ENCODE results near the gene CLEC2L. TPM values are rescaled to one million over a fixed set of nuclear protein-coding genes. Genes with fewer than 3 reads are reported as not detected.

CLEC2L gene
- total and polyA plus RNA-seq, 2 donors (not counting 1 experiment from before 2014, with no cell fraction given) = not detected

DNA sequence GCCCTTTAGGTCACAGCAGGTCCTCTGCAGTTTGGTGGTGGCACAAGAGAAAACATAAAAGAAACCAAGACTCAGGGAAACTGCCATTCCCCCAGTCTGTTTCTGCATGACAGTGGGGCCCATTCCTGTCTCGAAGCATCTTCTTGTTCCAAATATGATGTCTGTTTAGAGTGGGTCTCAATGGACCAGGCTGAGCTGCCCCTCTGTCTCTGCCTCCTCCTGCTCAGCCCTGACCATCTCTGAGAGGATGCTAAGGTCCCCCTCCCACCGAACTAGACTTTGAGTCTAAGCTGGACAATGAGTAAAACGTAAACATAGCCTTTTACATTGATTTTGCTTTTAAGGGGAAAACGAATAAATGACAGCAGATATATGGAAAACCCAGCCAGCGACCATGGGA lies 40.4 kb downstream of the CLEC2L start:
- no peaks in the 10 kb centered on the region for H3K9me3 ChIP-seq (ENCODE audit: control insufficient read depth, insufficient read depth, low read depth, low read length)
- H3K79me2 ChIP-seq (ENCODE audit: control insufficient read depth, insufficient read depth, low read length) = no peaks in the 10 kb centered on the region

DNA sequence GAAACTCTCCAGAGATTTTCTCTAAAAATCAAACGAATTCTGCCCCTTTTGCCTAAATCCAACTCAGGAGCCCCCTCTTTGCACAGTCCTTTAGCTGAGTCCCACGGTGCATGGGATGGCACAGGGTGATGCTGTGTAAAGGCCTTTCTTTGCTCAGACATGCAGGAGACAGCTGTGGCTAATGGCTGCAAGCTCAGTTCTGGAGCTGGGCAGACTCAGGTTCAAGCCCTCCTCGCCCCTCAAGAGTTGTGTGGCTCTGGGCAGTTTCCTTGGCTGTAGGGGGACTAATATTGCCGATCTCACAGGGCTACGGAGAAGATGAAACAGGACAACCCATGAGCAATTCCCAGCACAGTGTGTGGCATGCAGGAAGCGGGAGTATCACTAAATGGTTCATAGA lies 42.6 kb downstream of the CLEC2L start:
- no peaks in the 10 kb centered on the region for H3K4me1 ChIP-seq (ENCODE audit: control insufficient read depth, extremely low read depth, insufficient read depth, low read length)
- no peak overlapping the region for H2AFZ ChIP-seq (ENCODE audit: low read length)
- H4K20me1 ChIP-seq (ENCODE audit: control insufficient read depth, extremely low read depth, insufficient read depth, low read length) = no peaks in the 10 kb centered on the region
- H3K4me2 ChIP-seq (ENCODE audit: extremely low read depth, insufficient read depth, low read length) = no peak overlapping the region
- no peaks in the 10 kb centered on the region for H3K27me3 ChIP-seq (ENCODE audit: control insufficient read depth, insufficient read depth, low read length)
- no peak overlapping the region for H3K27ac ChIP-seq (ENCODE audit: insufficient read depth, low read length)
- no peak overlapping the region for H3K4me3 ChIP-seq (replicated peaks in 1 of 4; ENCODE audit: control extremely low read depth in 1 of 4, insufficient read depth in 1 of 4, low read depth in 3 of 4, low read length in 4 of 4)
- TF ChIP-seq, protein P1, sequence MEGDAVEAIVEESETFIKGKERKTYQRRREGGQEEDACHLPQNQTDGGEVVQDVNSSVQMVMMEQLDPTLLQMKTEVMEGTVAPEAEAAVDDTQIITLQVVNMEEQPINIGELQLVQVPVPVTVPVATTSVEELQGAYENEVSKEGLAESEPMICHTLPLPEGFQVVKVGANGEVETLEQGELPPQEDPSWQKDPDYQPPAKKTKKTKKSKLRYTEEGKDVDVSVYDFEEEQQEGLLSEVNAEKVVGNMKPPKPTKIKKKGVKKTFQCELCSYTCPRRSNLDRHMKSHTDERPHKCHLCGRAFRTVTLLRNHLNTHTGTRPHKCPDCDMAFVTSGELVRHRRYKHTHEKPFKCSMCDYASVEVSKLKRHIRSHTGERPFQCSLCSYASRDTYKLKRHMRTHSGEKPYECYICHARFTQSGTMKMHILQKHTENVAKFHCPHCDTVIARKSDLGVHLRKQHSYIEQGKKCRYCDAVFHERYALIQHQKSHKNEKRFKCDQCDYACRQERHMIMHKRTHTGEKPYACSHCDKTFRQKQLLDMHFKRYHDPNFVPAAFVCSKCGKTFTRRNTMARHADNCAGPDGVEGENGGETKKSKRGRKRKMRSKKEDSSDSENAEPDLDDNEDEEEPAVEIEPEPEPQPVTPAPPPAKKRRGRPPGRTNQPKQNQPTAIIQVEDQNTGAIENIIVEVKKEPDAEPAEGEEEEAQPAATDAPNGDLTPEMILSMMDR (conservative IDR thresholded peaks at IDR 0.05 in 1 of 2, IDR thresholded peaks at IDR 0.05 in 1 of 2; ENCODE audit: low read depth in 1 of 2, low read length in 2 of 2) = no peak
- TF ChIP-seq EZH2 (IDR thresholded peaks at IDR 0.05; ENCODE audit: low read length, missing control alignments) = no peak
- no peaks in the 10 kb centered on the region for H3K79me2 ChIP-seq (ENCODE audit: control insufficient read depth, insufficient read depth, low read length)
- no peak for DNase-seq (ENCODE audit: low read depth in 2 of 2)
- H3K36me3 ChIP-seq (ENCODE audit: control insufficient read depth, insufficient read depth, low read length) = no peaks in the 10 kb centered on the region
- no peak overlapping the region for H3K9ac ChIP-seq (ENCODE audit: insufficient read depth, low read length)
- H3K9me3 ChIP-seq (ENCODE audit: control insufficient read depth, insufficient read depth, low read depth, low read length) = no peaks in the 10 kb centered on the region

More for the DNA sequence above, 40.4 kb downstream of the CLEC2L start:
- no peak overlapping the region for H3K9ac ChIP-seq (ENCODE audit: insufficient read depth, low read length)
- H3K27me3 ChIP-seq (ENCODE audit: control insufficient read depth, insufficient read depth, low read length) = no peaks in the 10 kb centered on the region
- no peaks in the 10 kb centered on the region for H3K4me1 ChIP-seq (ENCODE audit: control insufficient read depth, extremely low read depth, insufficient read depth, low read length)
- no peaks in the 10 kb centered on the region for H3K36me3 ChIP-seq (ENCODE audit: control insufficient read depth, insufficient read depth, low read length)
- DNase-seq (ENCODE audit: low read depth in 2 of 2) = no peak
- no peak overlapping the region for H3K4me2 ChIP-seq (ENCODE audit: extremely low read depth, insufficient read depth, low read length)
- no peak overlapping the region for H2AFZ ChIP-seq (ENCODE audit: low read length)
- H4K20me1 ChIP-seq (ENCODE audit: control insufficient read depth, extremely low read depth, insufficient read depth, low read length) = no peaks in the 10 kb centered on the region
- H3K4me3 ChIP-seq (replicated peaks in 1 of 4; ENCODE audit: control extremely low read depth in 1 of 4, insufficient read depth in 1 of 4, low read depth in 3 of 4, low read length in 4 of 4) = no peak overlapping the region
- no peak overlapping the region for H3K27ac ChIP-seq (ENCODE audit: insufficient read depth, low read length)
- TF ChIP-seq, protein P1 (conservative IDR thresholded peaks at IDR 0.05 in 1 of 2, IDR thresholded peaks at IDR 0.05 in 1 of 2; ENCODE audit: low read depth in 1 of 2, low read length in 2 of 2) = no peak
- no peak for TF ChIP-seq EZH2 (IDR thresholded peaks at IDR 0.05; ENCODE audit: low read length, missing control alignments)

DNA sequence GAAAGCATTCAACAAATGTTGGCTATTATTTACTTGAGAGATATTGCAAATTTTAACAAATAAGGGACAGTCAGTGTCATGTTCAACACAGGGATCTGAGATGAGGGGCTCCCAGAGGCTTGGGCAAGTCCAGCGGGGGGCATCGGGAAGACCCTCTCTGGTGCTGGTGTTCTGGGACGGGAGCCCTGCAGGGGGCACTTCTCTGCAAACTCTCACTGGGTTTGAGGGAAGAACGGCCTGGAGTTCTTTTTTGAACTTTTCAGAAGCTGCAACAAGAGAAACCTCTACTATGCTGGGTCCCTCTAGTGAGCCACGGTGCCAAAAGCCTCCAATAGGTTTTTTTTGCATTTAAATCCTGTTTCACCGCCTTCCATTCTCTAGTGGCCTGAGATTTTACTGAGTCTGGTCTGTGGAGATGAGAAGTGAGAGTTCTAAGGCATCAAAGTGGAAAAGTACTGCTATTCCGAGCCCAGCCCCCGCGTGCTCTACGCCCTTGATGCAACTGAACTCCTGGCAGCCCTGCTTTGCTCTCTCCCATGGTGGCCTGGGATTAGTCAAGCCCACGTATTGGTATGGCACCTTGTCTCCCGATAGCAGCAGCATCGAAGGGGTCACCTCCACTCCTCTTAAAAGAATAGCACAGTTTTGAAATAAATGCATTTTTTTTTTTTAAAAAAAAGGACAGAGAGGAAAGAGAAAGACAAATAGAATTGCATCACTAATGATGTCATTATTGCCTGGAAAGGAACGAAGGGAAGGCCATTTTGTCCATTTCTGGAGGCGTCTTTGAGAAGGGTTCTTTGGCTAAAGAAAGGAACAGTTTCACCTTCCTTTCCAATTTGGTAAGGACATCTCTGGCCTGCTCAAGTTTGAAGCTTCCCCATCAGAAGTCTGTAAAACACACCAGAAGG lies 43.5 kb downstream of the CLEC2L start:
- Histone ChIP-seq H3K4me1 (ENCODE audit: control insufficient read depth, extremely low read depth, insufficient read depth, low read length) (no peaks in the 10 kb centered on the region), H2AFZ (ENCODE audit: low read length) (no peak overlapping the region), H3K27ac (ENCODE audit: insufficient read depth, low read length) (no peak overlapping the region), H3K9ac (ENCODE audit: insufficient read depth, low read length) (no peak overlapping the region), H3K4me3 (replicated peaks in 1 of 4; ENCODE audit: control extremely low read depth in 1 of 4, insufficient read depth in 1 of 4, low read depth in 3 of 4, low read length in 4 of 4) (no peak overlapping the region), H3K79me2 (ENCODE audit: control insufficient read depth, insufficient read depth, low read length) (no peaks in the 10 kb centered on the region), H4K20me1 (ENCODE audit: control insufficient read depth, extremely low read depth, insufficient read depth, low read length) (no peaks in the 10 kb centered on the region), H3K9me3 (ENCODE audit: control insufficient read depth, insufficient read depth, low read depth, low read length) (no peaks in the 10 kb centered on the region), H3K36me3 (ENCODE audit: control insufficient read depth, insufficient read depth, low read length) (peaks cover 1% of the 10 kb centered on the region), H3K4me2 (ENCODE audit: extremely low read depth, insufficient read depth, low read length) (no peak overlapping the region), H3K27me3 (ENCODE audit: control insufficient read depth, insufficient read depth, low read length) (no peaks in the 10 kb centered on the region)
- DNase-seq (ENCODE audit: low read depth in 2 of 2) = no peak
- TF ChIP-seq EZH2 (IDR thresholded peaks at IDR 0.05; ENCODE audit: low read length, missing control alignments) = no peak
- TF ChIP-seq, protein P1 (conservative IDR thresholded peaks at IDR 0.05 in 1 of 2, IDR thresholded peaks at IDR 0.05 in 1 of 2; ENCODE audit: low read depth in 1 of 2, low read length in 2 of 2) = no peak
